Peyer's patch (tissue), 4 donors: Measurements from ENCODE around the gene CCNL2. TPM values are rescaled to one million over a fixed set of nuclear protein-coding genes. Genes with fewer than 3 reads are reported as not detected.

ENCODE experiments used
- DNase-seq, 3 donors: peaks; one replicate each; pipeline ENCODE4 v3.0.0-alpha.2; 2017 to 2019
- H3K27ac ChIP-seq, 4 donors: fragments of 200-600 bp; sonication (generic); one replicate each; pipeline ENCODE4 v1.5.1; 2016 to 2019
- H3K27me3 ChIP-seq, 2 donors: fragments of 200-600 bp; sonication (generic); one replicate each; pipeline ENCODE4 v1.5.1; 2019
- H3K36me3 ChIP-seq, 3 donors: fragments of 200-600 bp; sonication (generic); one replicate each; pipeline ENCODE4 v1.5.1; 2016 to 2019
- H3K4me1 ChIP-seq, 4 donors: fragments of 200-600 bp; sonication (generic); one replicate each; pipeline ENCODE4 v1.5.1; 2016 to 2019
- H3K4me3 ChIP-seq, 4 donors: fragments of 200-600 bp; sonication (generic); 1 replicate in 3 of 4; 2 replicates in 1 of 4; pipeline ENCODE4 v1.5.1; 2016 to 2019; ENCODE audit warnings: mild to moderate bottlenecking in 1 of 4
- H3K9me3 ChIP-seq, 4 donors: fragments of 200-600 bp; sonication (generic); one replicate each; pipeline ENCODE4 v1.5.1; 2016 to 2019; ENCODE audit warnings: mild to moderate bottlenecking in 1 of 4
- POLR2A ChIP-seq, 2 donors: fragments of 450-650 bp; IDR thresholded peaks; one replicate each; pipeline ENCODE4 v1.5.1; 2017; ENCODE audit warnings: antibody characterized with exemption in 2 of 2, mild to moderate bottlenecking in 2 of 2, moderate library complexity in 2 of 2
- total RNA-seq, 4 donors: library from RNA; depleted of rRNA; stranded (reverse); fragments of >200 nt; gene quantifications; one replicate each; pipeline ENCODE4 v1.1.0, GENCODE V29; 2016
- TF ChIP-seq, protein P1 (sequence below), 6 experiments: fragments of 450-650 bp in 4 of 6; fragments of 200-600 bp in 2 of 6; sonication (generic) in 1 of 6; IDR thresholded peaks; one replicate each; pipeline ENCODE4 v1.5.1; 2017 to 2019; ENCODE audit warnings: antibody characterized with exemption in 6 of 6, mild to moderate bottlenecking in 3 of 6, moderate library complexity in 1 of 6

The CCNL2 gene
- total RNA-seq, 4 donors from 2014 or later, result 216 to 1,008 (median 423) TPM

DNA sequence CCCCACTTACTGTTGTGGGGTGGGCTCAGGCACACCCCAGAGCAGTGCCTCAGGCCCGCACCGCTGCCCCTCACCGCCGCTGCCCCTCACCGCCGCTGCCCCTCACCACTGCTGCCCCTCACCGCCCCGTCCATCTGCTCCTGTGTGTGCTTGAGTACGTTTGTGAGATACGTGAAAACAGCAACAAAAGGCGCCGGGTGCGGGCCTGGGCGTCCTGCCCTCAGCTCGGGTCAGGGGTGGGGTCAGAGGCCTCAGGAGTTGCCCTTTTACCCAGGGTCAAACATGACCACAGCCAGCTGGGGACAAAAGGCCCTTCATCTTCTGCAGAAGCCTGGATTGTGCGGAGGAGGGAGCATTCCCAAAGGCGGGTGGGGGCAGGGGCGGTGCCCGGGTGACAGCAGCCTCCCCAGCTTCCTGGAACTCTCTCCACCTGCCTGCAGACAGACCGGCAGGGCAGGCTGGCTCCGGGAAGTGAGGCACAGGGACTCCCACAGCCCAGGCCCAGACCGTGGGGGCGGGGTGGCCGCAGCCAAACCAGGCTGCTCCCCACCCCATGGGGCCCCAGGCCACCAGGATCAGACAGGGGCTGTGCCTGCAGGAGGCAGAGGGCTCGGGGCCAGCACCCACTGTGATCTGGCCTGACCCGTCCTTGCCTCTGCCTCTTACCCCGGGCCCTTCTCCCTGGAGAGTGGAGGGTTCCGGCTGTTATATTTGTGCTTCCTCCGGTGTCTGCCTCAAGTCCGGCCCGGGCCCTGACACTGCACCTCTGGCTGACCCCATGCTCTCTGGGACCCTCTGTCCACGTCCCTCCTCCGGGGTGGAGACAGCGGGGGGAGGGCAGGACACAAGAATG lies 34.0 kb upstream of the CCNL2 start:
- H3K9me3 ChIP-seq, result peaks cover 0 to 2% (median 0%) of the 10 kb centered on the region in 4 donors
- DNase-seq, result peak in 2 of 3 donors; percentile 80 to 90

DNA sequence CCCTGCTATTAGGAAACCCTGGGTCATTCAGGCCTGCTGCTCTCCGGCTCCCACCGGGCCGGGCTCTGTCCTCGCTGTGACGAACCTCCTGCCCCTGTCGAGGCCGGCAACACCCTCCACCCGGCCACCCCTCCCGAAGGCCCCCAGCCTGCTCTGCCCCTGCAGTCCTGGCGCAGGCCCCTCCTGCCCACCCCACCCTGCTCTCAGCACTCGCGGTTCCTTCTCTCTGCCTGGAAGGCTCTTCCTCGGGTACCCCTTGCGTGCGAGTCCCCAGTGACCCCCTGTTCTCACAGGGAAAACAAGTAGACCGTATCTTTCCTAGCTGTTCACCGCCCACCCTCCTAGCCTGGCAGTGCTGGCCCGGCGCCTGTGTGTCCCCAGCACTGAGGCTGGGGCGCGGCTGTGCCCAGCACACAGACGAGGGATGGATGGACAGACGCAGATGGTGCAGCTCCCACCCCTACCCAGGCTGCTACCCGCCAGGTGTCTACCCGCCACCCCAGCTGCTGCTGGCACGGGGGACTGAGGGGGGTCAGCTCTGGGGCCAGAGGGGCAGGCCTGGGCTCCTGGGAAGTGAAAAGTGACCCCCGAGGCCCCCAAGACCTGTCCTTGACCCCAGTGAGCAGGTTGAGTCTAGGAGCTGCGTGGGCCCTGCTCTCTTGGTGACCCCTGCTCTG lies 33.3 kb upstream of the CCNL2 start:
- TF ChIP-seq POLR2A (IDR thresholded peaks at IDR 0.05), result no peak
- TF ChIP-seq, protein P1, sequence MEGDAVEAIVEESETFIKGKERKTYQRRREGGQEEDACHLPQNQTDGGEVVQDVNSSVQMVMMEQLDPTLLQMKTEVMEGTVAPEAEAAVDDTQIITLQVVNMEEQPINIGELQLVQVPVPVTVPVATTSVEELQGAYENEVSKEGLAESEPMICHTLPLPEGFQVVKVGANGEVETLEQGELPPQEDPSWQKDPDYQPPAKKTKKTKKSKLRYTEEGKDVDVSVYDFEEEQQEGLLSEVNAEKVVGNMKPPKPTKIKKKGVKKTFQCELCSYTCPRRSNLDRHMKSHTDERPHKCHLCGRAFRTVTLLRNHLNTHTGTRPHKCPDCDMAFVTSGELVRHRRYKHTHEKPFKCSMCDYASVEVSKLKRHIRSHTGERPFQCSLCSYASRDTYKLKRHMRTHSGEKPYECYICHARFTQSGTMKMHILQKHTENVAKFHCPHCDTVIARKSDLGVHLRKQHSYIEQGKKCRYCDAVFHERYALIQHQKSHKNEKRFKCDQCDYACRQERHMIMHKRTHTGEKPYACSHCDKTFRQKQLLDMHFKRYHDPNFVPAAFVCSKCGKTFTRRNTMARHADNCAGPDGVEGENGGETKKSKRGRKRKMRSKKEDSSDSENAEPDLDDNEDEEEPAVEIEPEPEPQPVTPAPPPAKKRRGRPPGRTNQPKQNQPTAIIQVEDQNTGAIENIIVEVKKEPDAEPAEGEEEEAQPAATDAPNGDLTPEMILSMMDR (IDR thresholded peaks at IDR 0.05), result no peak
- Histone ChIP-seq H3K36me3 (no peaks in the 10 kb centered on the region), H3K9me3 (peaks cover 0 to 2% (median 0%) of the 10 kb centered on the region in 4 donors), H3K27ac (peak overlapping the region; percentile 67 to 91 (median 76)), H3K4me3 (no peak overlapping the region), H3K27me3 (no peaks in the 10 kb centered on the region), H3K4me1 (peaks cover 9 to 74% (median 32%) of the 10 kb centered on the region in 4 donors)
- no peak for DNase-seq

More for the DNA sequence above, 34.0 kb upstream of the CCNL2 start:
- no peaks in the 10 kb centered on the region for H3K27me3 ChIP-seq
- peak overlapping the region; percentile 67 to 91 (median 76) for H3K27ac ChIP-seq
- peak overlapping the region in 2 of 4 donors; percentile 16 to 31 for H3K4me3 ChIP-seq
- TF ChIP-seq POLR2A (IDR thresholded peaks at IDR 0.05), result no peak
- TF ChIP-seq, protein P1 (IDR thresholded peaks at IDR 0.05), result peak in 1 of 6 experiments; percentile 10
- no peaks in the 10 kb centered on the region for H3K36me3 ChIP-seq
- peaks cover 9 to 80% (median 30%) of the 10 kb centered on the region in 4 donors for H3K4me1 ChIP-seq

DNA sequence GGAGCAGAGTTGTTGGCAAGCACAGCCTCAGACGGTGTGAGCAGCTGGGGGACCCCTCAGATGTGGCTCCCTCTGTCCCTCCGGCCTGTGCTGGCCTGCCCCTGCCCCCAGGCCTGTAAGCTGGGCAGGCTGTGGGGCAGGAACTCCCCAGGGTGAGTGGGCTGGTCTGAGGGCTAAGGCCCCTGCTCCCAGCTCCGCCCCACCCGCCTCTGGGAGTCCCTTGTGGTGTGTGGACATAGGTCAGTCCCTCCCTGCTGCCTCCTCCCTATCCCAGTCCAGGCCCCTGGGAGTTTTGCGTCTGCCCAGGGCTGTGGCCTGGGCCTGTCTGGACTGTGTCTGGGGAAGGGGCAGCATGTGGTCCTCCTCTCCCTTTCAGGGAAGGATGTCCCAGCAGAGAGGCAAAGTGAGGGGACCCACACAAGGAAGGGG lies 32.7 kb upstream of the CCNL2 start:
- Histone ChIP-seq H3K27me3 (no peaks in the 10 kb centered on the region), H3K9me3 (peaks cover 0 to 2% (median 0%) of the 10 kb centered on the region in 4 donors), H3K4me3 (no peak overlapping the region), H3K36me3 (no peaks in the 10 kb centered on the region), H3K4me1 (peaks cover 9 to 72% (median 32%) of the 10 kb centered on the region in 4 donors), H3K27ac (peak overlapping the region; percentile 67 to 91 (median 76))
- TF ChIP-seq, protein P1 (IDR thresholded peaks at IDR 0.05), result no peak
- TF ChIP-seq POLR2A (IDR thresholded peaks at IDR 0.05), result no peak
- no peak for DNase-seq

DNA sequence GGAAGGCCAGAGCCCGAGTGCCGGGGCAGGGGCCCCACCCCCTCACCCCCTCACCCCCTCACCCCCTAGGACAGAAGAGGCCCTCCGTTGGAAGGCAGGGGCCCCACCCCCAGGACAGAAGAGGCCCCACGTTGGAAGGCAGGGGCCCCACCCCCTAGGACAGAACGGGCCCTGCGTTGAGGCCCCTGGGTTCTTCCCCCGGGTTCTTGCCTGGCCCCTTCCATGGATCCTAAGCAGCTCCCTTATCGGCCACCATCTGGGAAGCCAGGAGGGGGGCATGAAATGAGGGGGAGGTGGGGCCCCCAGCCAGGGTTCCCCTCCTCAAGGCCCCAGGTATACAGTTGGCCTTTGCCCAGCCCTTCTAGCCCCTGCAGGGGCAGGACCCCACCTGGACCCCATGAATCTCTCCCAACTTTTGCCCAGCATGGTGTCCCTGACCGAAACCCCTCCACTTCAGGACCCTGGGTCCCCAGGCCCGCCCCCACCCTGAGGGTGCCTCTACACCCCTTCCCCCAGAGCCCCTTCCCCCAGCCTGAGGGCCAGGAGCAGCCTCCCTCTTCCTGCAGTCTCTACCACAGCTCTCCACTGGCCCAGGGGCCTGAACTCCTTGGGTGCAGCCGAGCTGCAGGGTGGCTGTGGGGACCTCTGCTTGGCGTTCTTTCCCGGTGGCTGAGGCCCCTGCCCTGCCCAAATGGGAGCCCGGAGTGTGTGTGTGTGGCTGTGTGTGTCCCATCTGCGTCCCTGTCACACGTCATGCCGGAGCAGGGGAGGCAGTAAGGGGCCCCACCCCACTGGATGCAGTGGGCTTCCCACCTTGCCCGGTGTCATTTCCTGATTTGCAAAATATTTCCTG lies 32.1 kb upstream of the CCNL2 start:
- H3K27me3 ChIP-seq, result no peaks in the 10 kb centered on the region
- TF ChIP-seq POLR2A (IDR thresholded peaks at IDR 0.05), result no peak
- TF ChIP-seq, protein P1 (IDR thresholded peaks at IDR 0.05), result no peak
- peaks cover 0 to 2% (median 0%) of the 10 kb centered on the region in 4 donors for H3K9me3 ChIP-seq
- H3K36me3 ChIP-seq, result no peaks in the 10 kb centered on the region
- H3K27ac ChIP-seq, result peak overlapping the region; percentile 67 to 91 (median 76)
- peaks cover 9 to 65% (median 29%) of the 10 kb centered on the region in 4 donors for H3K4me1 ChIP-seq
- no peak overlapping the region for H3K4me3 ChIP-seq
- DNase-seq, result no peak
